ENCODE measurements around the gene CYP2E1.
"Not testable (repeated sequence)": the region's sequence is repeated elsewhere in the genome, so short reads cannot be mapped to it uniquely, and the experiment has no call there.

Gene CYP2E1

GRCh38 chr10:133573460-133573859 lies 46.3 kb downstream of the CYP2E1 start:
- DNase-seq (ENCODE audit: low spot score) = not testable (repeated sequence)

- DNase-seq (ENCODE audit: low spot score) = not testable (repeated sequence)
Observed at GRCh38 chr10:133577037-133577436, 49.9 kb downstream of the CYP2E1 start.
